Measurements from ENCODE around the gene ADPRHL1. TPM values are rescaled to one million over a fixed set of nuclear protein-coding genes. Genes with fewer than 3 reads are reported as not detected.

ADPRHL1 gene
- total RNA-seq, 1 experiment from 2014 or later = 3.9 TPM

GRCh38 chr13:113367020-113367560 is 86.2 kb downstream of the ADPRHL1 start:
- DNase-seq (ENCODE audit: low spot score) = no peak
- intact Hi-C loops (cut with micrococcal nuclease; ENCODE audit: unreplicated experiment) = no loop called here
- no peaks in the 10 kb centered on the region for H3K9me3 ChIP-seq (ENCODE audit: low read depth, low read length, poor library complexity, severe bottlenecking)
- POLR2A ChIA-PET (ENCODE audit: low non-redundant PET) = no interaction called here
- no peak for TF ChIP-seq CTCF (conservative IDR thresholded peaks at IDR 0.05; ENCODE audit: low read depth, low read length)
- no peak for TF ChIP-seq EZH2 (IDR thresholded peaks at IDR 0.05; ENCODE audit: borderline replicate concordance, low read depth, low read length, poor library complexity, severe bottlenecking)
- no peaks in the 10 kb centered on the region for H3K36me3 ChIP-seq (ENCODE audit: insufficient read depth, low read length, poor library complexity, severe bottlenecking)
- CTCF ChIA-PET = no interaction called here
- H3K27ac ChIP-seq (ENCODE audit: low read depth, low read length, poor library complexity, severe bottlenecking) = no peak overlapping the region
- H3K27me3 ChIP-seq (replicated peaks; ENCODE audit: insufficient read depth, low read depth, low read length, poor library complexity) = no peaks in the 10 kb centered on the region
- H3K4me3 ChIP-seq (ENCODE audit: low read depth, low read length, poor library complexity, severe bottlenecking) = no peak overlapping the region
- no TSS peak for BruUV-seq (replicated peaks)
- no peaks in the 10 kb centered on the region for H3K4me1 ChIP-seq (ENCODE audit: insufficient read depth, low read length, poor library complexity, severe bottlenecking)

- POLR2A ChIA-PET (ENCODE audit: low non-redundant PET) = no interaction called here
- no peaks in the 10 kb centered on the region for H3K4me1 ChIP-seq (ENCODE audit: insufficient read depth, low read length, poor library complexity, severe bottlenecking)
- CTCF ChIA-PET = no interaction called here
- intact Hi-C loops (cut with micrococcal nuclease; ENCODE audit: unreplicated experiment) = no loop called here
- H3K4me3 ChIP-seq (ENCODE audit: low read depth, low read length, poor library complexity, severe bottlenecking) = no peak overlapping the region
- no peak overlapping the region for H3K27ac ChIP-seq (ENCODE audit: low read depth, low read length, poor library complexity, severe bottlenecking)
- no peaks in the 10 kb centered on the region for H3K36me3 ChIP-seq (ENCODE audit: insufficient read depth, low read length, poor library complexity, severe bottlenecking)
- no TSS peak for BruUV-seq (replicated peaks)
- no peak for TF ChIP-seq CTCF (conservative IDR thresholded peaks at IDR 0.05; ENCODE audit: low read depth, low read length)
- TF ChIP-seq EZH2 (IDR thresholded peaks at IDR 0.05; ENCODE audit: borderline replicate concordance, low read depth, low read length, poor library complexity, severe bottlenecking) = no peak
- no peaks in the 10 kb centered on the region for H3K9me3 ChIP-seq (ENCODE audit: low read depth, low read length, poor library complexity, severe bottlenecking)
- H3K27me3 ChIP-seq (replicated peaks; ENCODE audit: insufficient read depth, low read depth, low read length, poor library complexity) = no peaks in the 10 kb centered on the region
- DNase-seq (ENCODE audit: low spot score) = no peak
Measured at GRCh38 chr13:113365971-113366588, 87.2 kb downstream of the ADPRHL1 start.

GRCh38 chr13:113365583-113365970 is 87.7 kb downstream of the ADPRHL1 start:
- Histone ChIP-seq H3K27ac (ENCODE audit: low read depth, low read length, poor library complexity, severe bottlenecking) (no peak overlapping the region), H3K36me3 (ENCODE audit: insufficient read depth, low read length, poor library complexity, severe bottlenecking) (no peaks in the 10 kb centered on the region), H3K4me3 (ENCODE audit: low read depth, low read length, poor library complexity, severe bottlenecking) (no peak overlapping the region), H3K27me3 (replicated peaks; ENCODE audit: insufficient read depth, low read depth, low read length, poor library complexity) (no peaks in the 10 kb centered on the region), H3K4me1 (ENCODE audit: insufficient read depth, low read length, poor library complexity, severe bottlenecking) (no peaks in the 10 kb centered on the region), H3K9me3 (ENCODE audit: low read depth, low read length, poor library complexity, severe bottlenecking) (no peaks in the 10 kb centered on the region)
- no TSS peak for BruUV-seq (replicated peaks)
- ChIA-PET CTCF (no interaction called here), POLR2A (ENCODE audit: low non-redundant PET) (no interaction called here)
- intact Hi-C loops (cut with micrococcal nuclease; ENCODE audit: unreplicated experiment) = no loop called here
- no peak for DNase-seq (ENCODE audit: low spot score)
- TF ChIP-seq CTCF (conservative IDR thresholded peaks at IDR 0.05; ENCODE audit: low read depth, low read length) (no peak), EZH2 (IDR thresholded peaks at IDR 0.05; ENCODE audit: borderline replicate concordance, low read depth, low read length, poor library complexity, severe bottlenecking) (no peak)
